HL-60 (cell line): ENCODE results near the gene METTL16.

Source experiments
- DNase-seq, 2 experiments: peaks; one replicate each; pipeline ENCODE4 v3.0.0-alpha.2; 2010 to 2020; ENCODE audit warnings: low read depth in 1 of 2, low spot score in 1 of 2
- H3K27ac ChIP-seq: fragments of 250-450 bp; sonication (Bioruptor Pico); replicated peaks from 2 replicates; pipeline ENCODE4 v1.5.1; 2020; ENCODE audit warnings: mild to moderate bottlenecking, moderate library complexity
- H3K27me3 ChIP-seq: fragments of 250-450 bp; sonication (Bioruptor Pico); 2 replicates; pipeline ENCODE4 v1.5.1; 2021; ENCODE audit warnings: mild to moderate bottlenecking, moderate library complexity; ENCODE audit not compliant: insufficient read depth, poor library complexity, severe bottlenecking
- H3K4me3 ChIP-seq: replicated peaks from 2 replicates; pipeline ENCODE4 v1.5.1; 2011; ENCODE audit warnings: mild to moderate bottlenecking, control low read depth, low read length; ENCODE audit not compliant: insufficient read depth
- CTCF ChIP-seq: IDR thresholded peaks from one replicate; pipeline ENCODE4 v1.5.1; 2011; ENCODE audit warnings: low read length, control low read depth, inconsistent platforms; ENCODE audit not compliant: insufficient read depth
- GABPA ChIP-seq: IDR thresholded peaks from 2 replicates; pipeline ENCODE4 v1.6.1; 2012; ENCODE audit warnings: low read depth
- POLR2AphosphoS5 ChIP-seq: IDR thresholded peaks from 2 replicates; pipeline ENCODE4 v1.6.1; 2012; ENCODE audit warnings: low read depth
- REST ChIP-seq: IDR thresholded peaks from 2 replicates; pipeline ENCODE4 v1.6.1; 2012; ENCODE audit warnings: low read depth; ENCODE audit not compliant: insufficient replicate concordance
- SPI1 ChIP-seq: IDR thresholded peaks from 2 replicates; pipeline ENCODE4 v1.6.1; 2012; ENCODE audit warnings: low read depth, mild to moderate bottlenecking, borderline replicate concordance

The METTL16 gene

GRCh38 chr17:2478458-2478857 lies 33.2 kb downstream of the METTL16 start:
- DNase-seq, result peak in 1 of 2 experiments; percentile 23
- Histone ChIP-seq H3K27ac (peak overlapping the region; percentile 36; the same call in 1 of the 2 replicates), H3K27me3 (no peaks in the 10 kb centered on the region), H3K4me3 (no peak overlapping the region)
- no peak for TF ChIP-seq GABPA
- peak; percentile 58; the same call in 1 of the 2 replicates for TF ChIP-seq SPI1

- DNase-seq, result no peak
- TF ChIP-seq SPI1, result no peak
- no peak for TF ChIP-seq REST
- no peak for TF ChIP-seq GABPA
- no peak for TF ChIP-seq POLR2AphosphoS5
- TF ChIP-seq CTCF, result no peak
Measured at GRCh38 chr17:2475056-2475455, 36.6 kb downstream of the METTL16 start.

GRCh38 chr17:2474371-2474770 lies 37.3 kb downstream of the METTL16 start:
- H3K4me3 ChIP-seq, result no peak overlapping the region
- TF ChIP-seq REST, result no peak
- no peak for TF ChIP-seq CTCF
- no peak for TF ChIP-seq POLR2AphosphoS5
- no peak for TF ChIP-seq GABPA
- no peak for TF ChIP-seq SPI1
- no peak for DNase-seq
- no peak overlapping the region for H3K27ac ChIP-seq
- H3K27me3 ChIP-seq, result no peaks in the 10 kb centered on the region

More at GRCh38 chr17:2475056-2475455, 36.6 kb downstream of the METTL16 start:
- H3K27ac ChIP-seq, result no peak overlapping the region
- H3K4me3 ChIP-seq, result no peak overlapping the region
- H3K27me3 ChIP-seq, result no peaks in the 10 kb centered on the region

- no peaks in the 10 kb centered on the region for H3K27me3 ChIP-seq
- TF ChIP-seq CTCF (no peak), POLR2AphosphoS5 (no peak), GABPA (no peak), REST (no peak), SPI1 (no peak)
- no peak for DNase-seq
- no peak overlapping the region for H3K4me3 ChIP-seq
- no peak overlapping the region for H3K27ac ChIP-seq
Measured at GRCh38 chr17:2468270-2468669, 43.4 kb downstream of the METTL16 start.
